ENCODE data around the gene FN1.

Gene FN1

DNA sequence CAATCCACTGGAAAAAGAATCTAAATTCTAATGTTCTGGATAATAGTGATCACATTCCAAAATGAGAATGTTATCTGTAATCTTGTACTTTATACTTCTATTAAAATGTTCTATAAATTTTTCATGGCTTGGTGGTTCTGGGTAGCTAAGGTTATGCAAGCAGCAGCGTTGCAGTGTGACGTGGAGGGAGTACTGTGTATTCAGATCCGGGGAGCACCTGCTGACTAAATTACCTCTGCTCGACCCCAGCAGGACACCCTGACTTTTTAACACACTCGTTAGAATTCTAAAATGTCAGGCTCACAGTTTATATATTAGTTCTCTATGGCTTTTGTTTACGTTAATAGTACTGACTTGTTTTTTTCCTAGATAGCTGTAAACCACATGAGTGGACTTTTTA is 111.1 kb downstream of the FN1 start:
- no peak overlapping the region for H3K27ac ChIP-seq
- in situ Hi-C loops (cut with HindIII; ENCODE audit: low pct_ligation_motif_present, low sequenced_read_pairs): no loop called here
- H3K27me3 ChIP-seq (replicated peaks): no peaks in the 10 kb centered on the region
- peaks cover 42% of the 10 kb centered on the region for H3K36me3 ChIP-seq (replicated peaks)
- TF ChIP-seq, protein P1, sequence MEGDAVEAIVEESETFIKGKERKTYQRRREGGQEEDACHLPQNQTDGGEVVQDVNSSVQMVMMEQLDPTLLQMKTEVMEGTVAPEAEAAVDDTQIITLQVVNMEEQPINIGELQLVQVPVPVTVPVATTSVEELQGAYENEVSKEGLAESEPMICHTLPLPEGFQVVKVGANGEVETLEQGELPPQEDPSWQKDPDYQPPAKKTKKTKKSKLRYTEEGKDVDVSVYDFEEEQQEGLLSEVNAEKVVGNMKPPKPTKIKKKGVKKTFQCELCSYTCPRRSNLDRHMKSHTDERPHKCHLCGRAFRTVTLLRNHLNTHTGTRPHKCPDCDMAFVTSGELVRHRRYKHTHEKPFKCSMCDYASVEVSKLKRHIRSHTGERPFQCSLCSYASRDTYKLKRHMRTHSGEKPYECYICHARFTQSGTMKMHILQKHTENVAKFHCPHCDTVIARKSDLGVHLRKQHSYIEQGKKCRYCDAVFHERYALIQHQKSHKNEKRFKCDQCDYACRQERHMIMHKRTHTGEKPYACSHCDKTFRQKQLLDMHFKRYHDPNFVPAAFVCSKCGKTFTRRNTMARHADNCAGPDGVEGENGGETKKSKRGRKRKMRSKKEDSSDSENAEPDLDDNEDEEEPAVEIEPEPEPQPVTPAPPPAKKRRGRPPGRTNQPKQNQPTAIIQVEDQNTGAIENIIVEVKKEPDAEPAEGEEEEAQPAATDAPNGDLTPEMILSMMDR (IDR thresholded peaks at IDR 0.05; ENCODE audit: low read depth, low read length, missing control alignments): no peak
- no peak overlapping the region for H3K4me3 ChIP-seq (ENCODE audit: low read depth, low read length)
- no peak for DNase-seq

DNA sequence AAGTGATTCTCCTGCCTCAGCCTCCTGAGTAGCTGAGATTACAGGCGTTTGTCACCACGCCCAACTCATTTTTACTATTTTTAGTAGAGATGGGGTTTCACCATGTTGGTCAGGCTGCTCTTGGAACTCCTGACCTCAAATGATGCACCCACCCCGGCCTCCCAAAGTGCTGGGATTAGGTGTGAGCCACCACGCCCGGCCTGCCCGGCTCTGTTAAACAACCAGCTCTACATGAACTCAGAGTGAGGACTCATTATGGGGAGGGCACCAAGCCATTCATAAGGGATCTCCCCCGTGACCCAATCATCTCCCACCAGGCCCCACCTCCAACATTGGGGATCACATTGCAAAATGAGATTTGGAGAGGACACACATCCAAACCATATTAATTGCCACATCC is 115.2 kb downstream of the FN1 start:
- H3K36me3 ChIP-seq (replicated peaks): peaks cover 26% of the 10 kb centered on the region
- TF ChIP-seq, protein P1 (IDR thresholded peaks at IDR 0.05; ENCODE audit: low read depth, low read length, missing control alignments): no peak
- H3K27me3 ChIP-seq (replicated peaks): no peaks in the 10 kb centered on the region
- no peak for DNase-seq
- H3K4me3 ChIP-seq (ENCODE audit: low read depth, low read length): no peak overlapping the region
- in situ Hi-C loops (cut with HindIII; ENCODE audit: low pct_ligation_motif_present, low sequenced_read_pairs): no loop called here
- H3K27ac ChIP-seq: no peak overlapping the region

DNA sequence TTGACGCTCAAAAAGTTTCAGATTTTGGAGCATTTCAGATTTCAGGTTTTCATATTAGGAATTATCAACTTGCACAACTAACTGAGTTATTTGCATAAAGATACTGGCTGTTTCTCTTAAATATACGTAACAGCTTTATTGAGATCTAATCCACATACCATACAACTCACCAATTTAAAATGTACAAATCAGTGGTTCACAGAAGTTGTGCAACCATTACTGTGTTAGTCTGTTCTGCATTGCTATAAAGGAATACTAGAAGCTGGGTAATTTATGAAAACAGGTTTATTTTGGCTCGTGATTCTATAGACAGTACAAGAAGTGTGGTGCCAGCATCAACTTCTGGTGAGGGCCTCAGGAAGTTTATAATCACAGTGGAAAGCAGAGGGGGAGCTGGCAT is 115.8 kb downstream of the FN1 start:
- H3K4me3 ChIP-seq (ENCODE audit: low read depth, low read length): no peak overlapping the region
- no peaks in the 10 kb centered on the region for H3K27me3 ChIP-seq (replicated peaks)
- no peak for DNase-seq
- TF ChIP-seq, protein P1 (IDR thresholded peaks at IDR 0.05; ENCODE audit: low read depth, low read length, missing control alignments): no peak
- in situ Hi-C loops (cut with HindIII; ENCODE audit: low pct_ligation_motif_present, low sequenced_read_pairs): no loop called here
- peaks cover 24% of the 10 kb centered on the region for H3K36me3 ChIP-seq (replicated peaks)
- H3K27ac ChIP-seq: no peak overlapping the region

DNA sequence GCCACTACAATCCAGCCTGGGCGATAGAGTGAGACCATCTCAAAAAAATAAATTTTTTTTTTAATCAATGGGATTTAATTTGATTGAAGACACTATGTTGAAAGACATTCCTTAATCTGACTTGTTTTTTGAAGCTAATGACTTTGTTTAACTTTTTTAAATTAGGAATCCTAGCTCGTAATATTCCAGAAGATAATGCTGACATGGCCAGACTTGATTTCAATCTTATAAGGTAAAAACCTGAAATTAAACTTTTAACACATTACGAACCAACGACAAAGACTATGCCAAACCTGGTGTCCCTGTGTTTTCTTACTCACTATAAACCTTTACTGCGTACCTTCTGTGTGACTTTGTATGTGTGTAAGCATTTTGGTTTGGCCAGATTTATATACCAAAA is 116.4 kb downstream of the FN1 start:
- no peaks in the 10 kb centered on the region for H3K27me3 ChIP-seq (replicated peaks)
- TF ChIP-seq, protein P1 (IDR thresholded peaks at IDR 0.05; ENCODE audit: low read depth, low read length, missing control alignments): no peak
- peaks cover 22% of the 10 kb centered on the region for H3K36me3 ChIP-seq (replicated peaks)
- no peak overlapping the region for H3K4me3 ChIP-seq (ENCODE audit: low read depth, low read length)
- in situ Hi-C loops (cut with HindIII; ENCODE audit: low pct_ligation_motif_present, low sequenced_read_pairs): no loop called here
- no peak for DNase-seq
- H3K27ac ChIP-seq: no peak overlapping the region

DNA sequence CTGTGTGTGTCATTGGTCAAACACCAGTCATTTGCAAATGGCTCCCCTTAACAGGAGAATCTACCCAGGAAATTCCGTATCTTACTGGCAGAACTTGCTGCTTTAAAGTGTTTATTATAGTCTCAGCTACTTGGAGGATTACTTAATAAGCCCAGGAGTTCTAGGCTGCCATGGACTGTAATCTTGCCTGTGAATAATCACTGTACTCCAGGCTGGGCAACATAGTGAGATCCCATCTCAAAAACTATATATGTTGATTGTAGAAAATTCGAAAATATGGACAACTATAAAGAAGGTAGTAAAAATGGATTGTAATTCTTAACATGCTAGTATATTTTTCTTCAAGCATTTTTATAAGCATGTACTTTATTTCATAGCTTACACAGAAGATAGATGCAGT is 119.5 kb downstream of the FN1 start:
- DNase-seq: no peak
- H3K27ac ChIP-seq: no peak overlapping the region
- in situ Hi-C loops (cut with HindIII; ENCODE audit: low pct_ligation_motif_present, low sequenced_read_pairs): no loop called here

DNA sequence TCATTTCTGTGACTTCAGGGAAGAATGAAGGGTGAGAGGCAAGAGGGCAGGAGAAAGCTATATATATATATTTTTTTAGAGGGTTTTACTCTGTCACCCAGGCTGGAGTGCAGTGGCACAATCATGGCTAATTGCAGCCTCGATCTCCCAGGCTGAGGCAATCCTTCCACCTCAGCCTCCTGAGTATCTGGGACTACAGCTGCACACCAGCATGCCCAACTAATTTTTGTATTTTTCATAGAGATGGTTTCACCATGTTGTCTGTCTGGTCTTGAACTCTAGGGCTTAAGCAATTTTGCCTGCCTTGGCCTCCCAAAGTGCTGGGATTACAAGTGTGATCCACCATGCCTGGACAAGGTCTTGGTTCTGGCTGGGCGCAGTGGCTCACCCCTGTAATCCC is 120.6 kb downstream of the FN1 start:
- no peaks in the 10 kb centered on the region for H3K27me3 ChIP-seq (replicated peaks)
- DNase-seq: no peak
- H3K27ac ChIP-seq: no peak overlapping the region
- in situ Hi-C loops (cut with HindIII; ENCODE audit: low pct_ligation_motif_present, low sequenced_read_pairs): no loop called here
- TF ChIP-seq, protein P1 (IDR thresholded peaks at IDR 0.05; ENCODE audit: low read depth, low read length, missing control alignments): no peak
- H3K36me3 ChIP-seq (replicated peaks): peaks cover 13% of the 10 kb centered on the region
- H3K4me3 ChIP-seq (ENCODE audit: low read depth, low read length): no peak overlapping the region

More for the DNA sequence above, 119.5 kb downstream of the FN1 start:
- Histone ChIP-seq H3K4me3 (ENCODE audit: low read depth, low read length) (no peak overlapping the region), H3K27me3 (replicated peaks) (no peaks in the 10 kb centered on the region), H3K36me3 (replicated peaks) (peaks cover 20% of the 10 kb centered on the region)
- TF ChIP-seq, protein P1 (IDR thresholded peaks at IDR 0.05; ENCODE audit: low read depth, low read length, missing control alignments): no peak

All from brain microvascular endothelial cell (primary cell).